ENCODE data around the gene CGB8.
A peak's percentile ranks its signal among the peaks of the same experiment; 100 is the strongest.
"Not testable (repeated sequence)": the region's sequence is repeated elsewhere in the genome, so short reads cannot be mapped to it uniquely, and the experiment has no call there.

Gene CGB8

DNA sequence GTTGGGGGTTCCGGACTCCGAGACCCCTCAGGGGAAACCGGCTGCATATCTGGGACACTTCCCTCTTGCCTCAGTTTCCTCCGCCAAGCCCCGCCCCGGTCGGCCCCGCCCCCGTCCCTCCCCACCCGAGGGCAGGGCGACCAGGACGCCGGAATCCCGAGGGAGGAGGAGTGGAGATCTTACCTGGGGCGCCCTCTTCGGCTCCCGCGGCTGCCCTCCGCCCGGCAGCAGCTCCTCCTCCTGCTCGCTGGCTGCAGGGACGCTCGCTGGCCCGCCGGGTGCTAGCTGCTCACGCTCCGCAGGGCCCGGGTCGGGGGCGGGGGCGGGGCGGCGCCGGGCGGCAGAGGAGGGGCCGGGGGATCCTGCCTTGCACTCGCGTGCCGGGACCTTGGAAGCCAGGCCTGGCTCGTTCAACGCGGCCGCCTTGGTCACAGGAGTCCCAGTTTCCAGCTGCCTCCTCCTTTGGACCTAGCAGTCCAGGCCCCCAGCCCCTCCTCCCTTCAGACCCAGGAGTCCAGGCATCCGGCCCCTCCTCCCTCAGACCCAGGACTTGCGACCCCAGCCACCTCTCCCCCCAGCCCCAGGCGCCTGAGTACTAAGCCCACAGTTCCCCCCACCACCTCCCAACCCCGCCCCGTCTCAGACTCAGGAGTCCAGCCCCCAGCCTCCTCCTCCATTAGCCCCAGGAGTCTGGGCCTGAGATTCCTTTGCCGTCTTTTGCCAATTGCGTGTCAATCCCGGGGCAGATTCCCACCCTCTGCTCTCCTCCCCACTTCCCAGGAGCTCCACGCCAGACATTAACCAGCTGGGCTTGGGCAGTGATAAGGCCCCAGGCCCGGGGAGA, 16.1 kb upstream of the CGB8 start, which contains the start of gene NTF4:
Gene NTF4 (minus strand): TSS at position 51 of the 844 bp plus-strand sequence. CDS start 2,821 bp downstream, outside the sequence.
- no peak for DNase-seq

DNA sequence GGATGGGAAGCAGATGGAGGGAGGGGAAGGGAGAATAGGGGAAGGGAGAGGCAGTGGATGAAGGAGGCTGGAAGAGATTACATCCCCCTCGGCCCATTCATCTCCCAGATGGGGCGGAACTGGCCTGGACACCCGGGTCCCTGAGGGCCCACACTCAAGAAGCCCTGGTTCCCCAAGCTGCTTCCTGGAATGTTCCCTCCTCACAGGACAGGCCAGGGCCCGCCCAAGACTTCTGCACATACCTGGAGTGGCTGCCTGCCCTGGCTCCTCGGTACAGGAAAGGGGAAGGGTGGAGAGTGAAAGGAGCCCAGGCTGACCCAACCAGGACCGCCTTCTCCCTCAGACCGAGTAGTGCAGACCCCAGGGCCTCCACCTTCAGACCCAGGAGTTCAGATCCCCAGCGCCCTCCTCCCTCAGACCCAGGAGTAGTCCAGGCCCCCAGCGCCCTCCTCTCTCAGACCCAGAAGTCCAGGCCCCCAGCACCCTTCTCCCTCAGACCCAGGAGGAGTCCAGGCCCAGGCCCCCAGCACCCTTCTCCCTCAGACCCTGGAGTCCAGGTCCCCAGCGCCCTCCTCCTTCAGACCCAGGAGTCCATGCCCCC, 15.2 kb upstream of the CGB8 start:
- no peak for DNase-seq

DNA sequence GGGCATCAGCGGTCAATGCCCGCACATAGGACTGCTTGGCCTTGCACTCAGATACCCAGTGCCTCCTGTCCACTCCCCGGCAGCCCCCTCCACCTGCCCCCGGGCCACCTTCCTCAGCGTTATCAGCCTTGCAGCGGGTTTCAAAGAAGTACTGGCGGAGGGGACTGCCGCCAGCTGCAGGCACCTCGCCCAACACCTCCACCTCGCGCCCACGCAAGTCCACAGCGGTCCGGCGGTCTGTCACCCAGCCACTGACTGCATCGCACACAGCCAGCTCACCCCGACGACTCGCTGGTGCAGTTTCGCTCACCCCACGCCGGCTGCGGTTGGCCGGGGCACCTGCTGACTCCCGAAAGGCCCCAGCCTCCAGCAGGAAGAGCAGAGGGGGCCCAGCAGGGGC, 12.5 kb upstream of the CGB8 start:
- no peak for DNase-seq

DNA sequence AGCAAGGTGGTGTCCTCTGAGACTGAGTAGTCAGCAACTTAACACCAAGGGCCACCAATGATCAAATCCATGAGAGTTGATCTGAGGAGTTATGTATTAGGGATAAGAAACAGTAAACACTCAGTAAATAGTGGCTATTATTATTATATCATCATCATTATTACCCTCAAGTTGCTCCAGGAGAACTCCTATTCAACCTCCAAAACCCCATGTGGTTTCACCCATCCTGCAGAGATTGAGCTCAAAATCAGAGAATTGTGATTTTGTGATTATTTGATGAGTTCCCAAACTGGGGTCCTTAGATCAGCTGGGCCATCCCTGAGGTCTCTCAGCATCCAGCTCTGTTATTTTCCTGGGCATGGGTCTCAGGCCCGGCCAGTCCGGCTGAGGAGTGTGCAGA, 12.1 kb upstream of the CGB8 start:
- no peak for DNase-seq

DNA sequence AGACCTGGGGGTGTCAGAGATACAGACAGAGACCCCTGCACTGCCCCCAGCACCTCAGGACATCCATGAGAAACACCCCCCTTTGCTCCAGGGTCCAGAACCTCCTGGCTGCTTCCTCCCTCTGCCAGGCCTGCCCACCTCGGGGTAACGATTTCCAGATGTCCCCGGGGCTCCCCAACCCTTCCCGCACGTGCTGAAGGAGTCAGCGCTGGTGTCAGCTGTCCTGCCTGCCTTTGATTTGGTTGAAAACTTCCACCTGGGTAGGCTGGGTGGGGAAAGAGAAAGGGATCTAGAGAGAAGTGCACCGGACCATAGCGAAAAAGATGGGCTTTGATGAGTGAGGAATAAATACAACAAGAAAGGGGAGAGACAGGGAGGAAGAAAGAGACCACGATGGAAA, 10.1 kb upstream of the CGB8 start:
- no peak for DNase-seq

DNA sequence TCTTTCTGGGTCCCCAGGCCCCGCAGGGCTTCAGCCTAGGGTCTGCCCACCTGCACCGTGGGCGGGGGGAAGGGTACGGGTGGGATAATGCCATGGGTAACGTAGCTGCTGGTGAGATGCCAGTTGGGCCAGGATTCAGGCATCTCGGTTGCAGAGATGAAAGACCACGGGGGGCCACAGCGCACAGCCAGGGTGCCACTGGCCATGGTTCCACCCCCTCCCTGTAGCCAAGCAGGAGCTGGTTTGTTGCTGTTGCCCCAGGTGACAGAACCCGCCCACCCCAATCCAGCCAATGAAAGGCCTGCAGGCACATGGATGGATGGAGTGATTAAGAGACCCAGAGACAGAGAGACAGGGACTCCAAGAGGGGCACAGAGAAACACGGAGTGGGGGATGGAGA, 9.7 kb upstream of the CGB8 start:
- DNase-seq = no peak

DNA sequence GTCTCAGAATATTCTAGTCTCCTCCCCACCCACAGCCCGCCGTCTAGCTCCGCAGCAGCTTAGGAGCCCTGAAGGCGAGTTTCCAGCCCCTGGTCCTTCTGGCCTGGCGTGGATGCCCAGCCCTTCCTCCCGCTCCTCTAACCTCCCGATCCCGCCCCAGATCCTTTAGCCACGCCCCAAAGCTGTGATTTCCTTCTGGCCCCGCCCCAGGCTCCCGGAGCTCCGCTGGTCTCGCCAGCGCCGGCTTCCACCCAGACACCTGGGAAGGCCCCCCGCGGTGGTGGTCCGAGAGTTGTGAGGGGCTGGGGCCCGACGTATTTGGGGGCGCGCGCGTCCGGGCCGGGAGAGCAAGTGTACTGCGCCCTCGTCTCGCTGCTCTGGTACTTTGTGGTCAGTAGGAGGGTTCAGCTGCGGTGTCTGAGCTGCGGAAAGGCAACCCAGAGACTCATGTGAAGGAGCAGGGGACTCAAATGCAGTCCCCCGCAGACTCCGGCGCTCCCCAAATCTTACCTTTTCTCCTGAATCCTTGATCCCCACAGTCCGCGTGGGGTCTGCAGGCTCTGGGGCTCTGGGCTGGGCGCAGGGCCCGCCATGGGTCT, 8.8 kb upstream of the CGB8 start, which contains the start of gene CGB7:
Gene CGB7 (minus strand): TSS at position 114 of the 599 bp plus-strand sequence. CDS start 2,374 bp downstream, outside the sequence.
- DNase-seq = no peak

DNA sequence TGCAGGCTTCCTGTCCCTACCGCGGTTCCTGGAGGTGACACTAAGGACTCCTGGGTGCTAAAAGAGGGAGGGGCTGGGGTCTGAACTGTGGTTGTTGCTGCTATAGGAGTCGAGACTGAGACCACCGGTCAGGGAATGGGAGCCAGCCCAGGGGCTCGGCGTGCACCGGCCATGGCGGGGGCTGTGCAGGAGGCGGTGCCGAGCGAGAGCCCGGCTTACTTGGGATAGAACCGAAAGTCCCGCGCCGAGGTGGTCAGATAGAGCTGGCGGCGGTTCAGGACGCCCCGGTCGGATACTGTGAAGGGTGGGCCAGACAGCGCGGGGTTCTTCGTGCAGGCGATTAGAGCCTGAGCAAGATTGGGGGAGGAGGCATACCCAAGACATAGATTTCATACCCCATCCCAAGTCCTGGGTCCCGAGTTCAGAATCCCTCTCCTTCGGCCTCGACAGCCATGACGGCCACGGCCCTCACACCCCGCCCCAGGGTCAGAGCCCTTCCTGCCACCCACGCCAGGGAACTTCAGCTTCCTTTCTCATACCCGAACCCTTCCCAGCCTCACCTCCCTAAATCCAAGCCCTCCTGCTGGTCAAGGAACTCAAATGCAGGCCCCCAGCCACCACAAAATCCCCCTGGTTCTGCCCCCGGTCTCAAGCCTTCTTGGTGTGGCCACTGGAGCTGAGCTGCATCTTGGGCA, 8.1 kb upstream of the CGB8 start:
- not testable (repeated sequence) for DNase-seq

DNA sequence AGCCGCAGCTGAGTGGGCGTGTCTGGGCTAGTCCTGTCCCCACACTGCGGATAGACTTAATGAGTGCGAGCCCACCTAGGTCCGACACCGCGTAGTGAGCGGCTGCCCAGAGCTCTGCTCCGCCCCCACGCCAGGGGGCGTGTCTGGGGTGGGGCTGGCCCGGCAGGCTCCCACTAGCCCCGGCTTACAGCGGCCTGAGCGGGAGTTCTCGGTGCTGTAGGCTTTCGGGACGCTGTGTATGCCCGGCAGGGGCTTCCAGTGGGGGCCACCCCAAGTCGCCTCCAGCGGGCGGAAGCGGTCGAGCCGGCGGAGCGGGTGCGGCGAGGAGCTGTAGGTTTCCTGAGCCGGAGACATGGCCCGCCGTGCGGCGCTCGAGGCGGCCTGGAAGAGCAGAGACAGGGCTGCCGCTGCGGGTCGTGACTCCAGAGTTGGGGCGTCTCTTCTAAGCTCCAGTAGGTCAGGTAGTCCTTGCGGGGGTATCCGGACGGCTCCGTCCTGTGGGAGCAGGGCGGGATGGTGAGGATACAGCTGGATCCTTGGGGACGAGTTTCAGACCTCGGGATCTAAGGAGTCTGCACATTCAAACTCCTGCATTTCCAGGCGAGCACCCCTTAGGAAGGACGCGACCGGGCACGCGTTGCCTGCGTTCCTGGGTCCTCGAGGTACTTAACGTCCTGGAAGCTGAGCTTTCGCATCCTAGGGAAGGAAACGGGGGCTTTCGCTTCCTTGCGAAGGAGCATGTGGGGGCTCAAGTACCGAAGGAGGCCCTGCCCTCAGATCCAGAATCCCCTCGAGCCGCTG, 7.4 kb upstream of the CGB8 start:
- peak in 3 of 4 experiments; percentile 18 to 42 (median 20) for DNase-seq

DNA sequence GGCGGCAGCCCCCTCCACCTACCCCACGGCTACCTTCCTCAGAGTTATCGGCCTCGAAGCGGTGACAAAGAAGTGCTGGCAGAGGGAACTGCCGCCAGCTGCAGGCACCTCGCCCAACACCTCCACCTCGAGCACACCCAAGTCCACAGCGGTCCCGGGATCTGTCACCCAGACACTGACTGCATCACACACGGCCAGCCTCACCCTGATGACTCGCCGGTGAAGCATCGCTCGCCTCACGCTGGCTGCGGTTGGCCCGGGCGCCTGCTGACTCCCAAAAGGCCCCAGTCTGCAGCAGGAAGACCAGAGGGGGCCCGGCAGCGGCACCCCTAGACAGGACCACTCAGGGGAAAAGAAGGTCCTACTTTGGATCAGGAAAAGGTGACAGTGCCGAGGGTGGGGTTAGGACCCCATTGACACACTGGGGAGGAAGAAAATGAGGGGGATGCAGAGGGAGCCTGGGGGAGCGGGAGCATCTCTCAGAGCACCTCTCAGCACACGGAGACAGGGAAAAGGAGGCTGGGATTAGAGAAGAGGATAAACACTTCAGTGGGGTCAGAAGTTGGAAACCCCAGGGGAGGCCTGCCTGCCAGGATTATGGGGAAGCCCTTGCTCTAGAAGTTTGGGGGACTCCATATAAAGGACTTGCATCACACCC, 1.6 kb upstream of the CGB8 start:
- not testable (repeated sequence) for DNase-seq

DNA sequence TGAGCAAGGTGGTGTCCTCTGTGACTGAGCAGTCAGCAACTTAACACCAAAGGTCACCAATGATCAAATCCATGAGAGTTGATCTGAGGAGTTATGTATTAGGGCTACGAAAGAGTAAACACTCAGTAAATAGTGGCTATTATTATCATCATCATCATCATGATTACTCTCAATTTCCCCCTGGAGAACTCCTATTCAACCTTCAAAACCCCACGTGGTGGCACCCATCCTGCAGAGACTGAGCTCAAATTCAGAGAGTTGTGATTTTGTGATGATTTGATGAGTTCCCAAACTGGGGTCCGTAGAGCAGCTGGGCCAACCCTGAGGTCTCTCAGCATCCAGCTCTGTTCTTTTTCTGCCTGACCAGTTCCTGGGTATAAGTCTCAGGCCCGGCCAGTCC, 923 bp upstream of the CGB8 start:
- DNase-seq = not testable (repeated sequence)

DNA sequence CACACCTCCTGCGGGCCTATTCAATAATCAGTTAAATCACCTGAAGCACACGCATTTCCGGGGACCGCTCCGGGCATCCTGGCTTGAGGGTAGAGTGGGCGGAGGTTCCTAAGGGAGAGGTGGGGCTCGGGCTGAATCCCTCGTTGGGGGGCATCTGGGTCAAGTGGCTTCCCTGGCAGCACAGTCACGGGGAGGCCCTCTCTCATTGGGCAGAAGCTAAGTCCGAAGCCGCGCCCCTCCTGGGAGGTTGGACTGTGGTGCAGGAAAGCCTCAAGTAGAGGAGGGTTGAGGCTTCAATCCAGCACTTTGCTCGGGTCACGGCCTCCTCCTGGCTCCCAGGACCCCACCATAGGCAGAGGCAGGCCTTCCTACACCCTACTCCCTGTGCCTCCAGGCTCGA, 5.4 kb downstream of the CGB8 start, which contains the start of gene CGB5:
Gene CGB5 (plus strand): TSS at position 301 of the 400 bp plus-strand sequence. CDS start 362 bp downstream, outside the sequence.
- not testable (repeated sequence) for DNase-seq

DNA sequence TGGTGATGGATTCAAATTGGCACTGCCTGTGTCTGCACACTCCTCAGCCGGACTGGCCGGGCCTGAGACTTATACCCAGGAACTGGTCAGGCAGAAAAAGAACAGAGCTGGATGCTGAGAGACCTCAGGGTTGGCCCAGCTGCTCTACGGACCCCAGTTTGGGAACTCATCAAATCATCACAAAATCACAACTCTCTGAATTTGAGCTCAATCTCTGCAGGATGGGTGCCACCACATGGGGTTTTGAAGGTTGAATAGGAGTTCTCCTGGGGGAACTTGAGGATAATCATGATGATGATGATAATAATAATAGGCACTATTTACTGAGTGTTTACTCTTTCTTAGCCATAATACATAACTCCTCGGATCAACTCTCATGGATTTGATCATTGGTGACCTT, 6.2 kb downstream of the CGB8 start:
- DNase-seq = not testable (repeated sequence)

DNA sequence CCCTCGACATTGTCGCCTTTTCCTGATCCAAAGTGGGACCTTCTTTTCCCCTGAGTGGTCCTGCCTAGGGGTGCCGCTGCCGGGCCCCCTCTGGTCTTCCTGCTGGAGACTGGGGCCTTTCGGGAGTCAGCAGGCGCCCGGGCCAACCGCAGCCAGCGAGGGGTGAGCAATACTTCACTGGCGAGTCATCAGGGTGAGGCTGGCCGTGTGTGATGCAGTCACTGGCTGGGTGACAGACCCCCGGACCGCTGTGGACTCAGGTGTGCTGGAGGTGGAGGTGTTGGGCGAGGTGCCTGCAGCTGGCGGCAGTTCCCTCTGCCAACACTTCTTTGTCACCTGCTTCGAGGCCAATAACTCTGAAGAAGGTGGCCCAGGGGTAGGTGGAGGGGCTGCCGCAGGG, 6.7 kb downstream of the CGB8 start:
- no peak for DNase-seq

DNA sequence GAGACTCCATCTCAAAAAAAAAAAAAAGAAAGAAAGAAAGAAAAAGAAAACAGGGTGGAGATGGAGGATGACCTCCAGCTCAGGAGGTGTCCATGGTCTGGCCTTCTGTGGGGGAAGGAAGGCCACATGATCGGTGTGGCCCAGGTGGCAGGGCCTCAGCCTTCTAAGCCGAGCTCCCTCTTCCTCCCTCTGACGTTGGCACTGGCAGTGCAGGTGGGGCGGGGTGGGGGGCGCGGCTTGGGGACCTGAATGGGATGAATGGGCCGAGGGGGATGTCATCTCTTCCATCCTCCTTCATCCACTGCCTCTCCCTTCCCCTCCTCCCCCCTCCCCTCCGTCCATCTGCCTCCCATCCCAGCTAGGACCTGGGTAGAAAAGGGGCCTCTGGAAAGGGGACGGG, 9.2 kb downstream of the CGB8 start:
- not testable (repeated sequence) for DNase-seq

DNA sequence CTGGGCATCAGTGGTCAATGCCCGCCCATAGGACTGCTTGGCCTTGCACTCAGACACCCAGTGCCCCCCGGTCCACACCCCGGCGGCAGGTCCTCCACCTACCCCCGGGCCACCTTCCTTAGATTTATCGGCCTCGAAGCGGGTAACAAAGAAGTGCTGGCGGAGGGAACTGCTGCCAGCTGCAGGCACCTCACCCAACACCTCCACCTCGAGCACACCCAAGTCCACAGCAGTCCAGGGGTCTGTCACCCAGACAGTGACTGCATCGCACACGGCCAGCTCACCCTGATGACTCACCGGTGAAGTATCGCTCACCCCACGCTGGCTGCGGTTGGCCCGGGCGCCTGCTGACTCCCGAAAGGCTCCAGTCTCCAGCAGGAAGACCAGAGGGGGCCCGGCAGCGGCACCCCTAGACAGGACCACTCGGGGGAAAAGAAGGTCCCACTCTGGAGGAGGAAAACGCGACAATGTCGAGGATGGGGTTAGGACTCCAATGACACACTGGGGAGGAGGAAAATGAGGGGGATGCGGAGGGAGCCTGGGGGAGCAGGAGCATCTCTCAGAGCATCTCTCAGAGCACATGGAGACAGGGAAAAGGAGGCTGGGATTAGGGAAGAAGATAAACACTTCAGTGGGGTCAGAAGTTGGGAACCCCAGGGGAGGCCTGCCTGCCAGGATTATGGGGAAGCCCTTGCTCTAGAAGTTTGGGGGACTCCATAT, 10.2 kb downstream of the CGB8 start:
- DNase-seq = not testable (repeated sequence)

DNA sequence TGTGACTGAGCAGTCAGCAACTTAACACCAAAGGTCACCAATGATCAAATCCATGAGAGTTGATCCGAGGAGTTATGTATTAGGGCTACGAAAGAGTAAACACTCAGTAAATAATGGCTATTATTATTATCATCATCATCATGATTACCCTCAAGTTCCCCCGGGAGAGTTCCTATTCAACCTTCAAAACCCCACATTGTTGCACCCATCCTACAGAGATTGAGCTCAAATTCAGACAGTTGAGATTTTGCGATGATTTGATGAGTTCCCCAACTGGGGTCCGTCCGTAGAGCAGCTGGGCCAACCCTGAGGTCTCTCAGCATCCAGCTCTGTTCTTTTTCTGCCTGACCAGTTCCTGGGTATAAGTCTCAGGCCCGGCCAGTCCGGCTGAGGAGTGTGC, 10.8 kb downstream of the CGB8 start:
- not testable (repeated sequence) for DNase-seq

DNA sequence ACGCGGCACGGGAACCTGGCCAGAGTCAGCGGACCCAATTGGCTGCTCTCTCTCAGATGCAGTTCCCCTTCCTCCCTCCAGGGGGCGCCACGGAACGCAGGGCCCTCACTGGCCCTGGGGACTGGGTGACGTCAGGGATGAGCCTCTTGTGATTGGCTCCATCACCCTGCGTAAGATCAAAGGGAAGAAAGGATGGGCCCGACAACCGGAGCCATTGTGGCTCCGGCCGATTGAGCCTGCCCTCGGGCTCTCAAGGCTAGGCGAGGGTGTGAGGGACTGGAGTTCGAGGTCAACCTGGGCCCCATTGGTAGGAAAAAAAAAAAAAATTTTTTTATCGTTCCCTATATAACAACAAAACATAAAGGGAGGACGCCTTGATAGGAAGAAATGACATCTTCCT, 12.1 kb downstream of the CGB8 start, which contains the start of gene CGB1:
Gene CGB1 (minus strand): TSS at position 81 of the 400 bp plus-strand sequence. CDS start 184 bp downstream, outside the sequence.
- peak in 1 of 4 experiments; percentile 5 for DNase-seq

DNA sequence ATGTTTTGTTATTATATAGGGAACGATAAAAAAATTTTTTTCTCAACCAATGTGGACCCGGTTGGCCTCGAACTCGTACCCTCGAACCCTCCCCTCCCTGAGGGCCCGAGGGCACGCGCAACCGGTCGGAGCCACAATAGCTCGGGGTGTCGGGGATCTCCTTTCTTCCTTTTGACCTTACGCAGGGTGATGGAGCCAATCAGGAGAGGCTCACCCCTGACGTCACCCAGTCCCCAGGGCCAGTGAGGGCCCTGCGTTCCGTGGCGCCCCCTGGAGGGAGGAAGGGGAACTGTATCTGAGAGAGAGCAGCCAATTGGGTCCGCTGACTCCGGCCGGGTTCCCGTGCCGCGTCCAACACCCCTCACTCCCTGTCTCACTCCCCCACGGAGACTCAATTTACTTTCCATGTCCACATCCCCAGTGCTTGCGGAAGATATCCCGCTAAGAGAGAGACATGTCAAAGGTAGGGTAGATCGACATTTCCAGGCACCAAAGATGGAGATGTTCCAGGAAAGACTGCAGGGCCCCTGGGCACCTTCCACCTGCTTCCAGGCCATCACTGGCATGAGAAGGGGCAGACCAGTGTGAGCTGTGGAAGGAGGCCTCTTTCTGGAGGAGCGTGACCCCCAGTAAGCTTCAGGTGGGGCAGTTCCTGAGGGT, 17.1 kb downstream of the CGB8 start, which contains the start of gene CGB2:
Gene CGB2 (plus strand): TSS at position 249 of the 660 bp plus-strand sequence. CDS start 206 bp downstream, at position 455.
- DNase-seq = peak in 2 of 4 experiments; percentile 35 to 50

DNA sequence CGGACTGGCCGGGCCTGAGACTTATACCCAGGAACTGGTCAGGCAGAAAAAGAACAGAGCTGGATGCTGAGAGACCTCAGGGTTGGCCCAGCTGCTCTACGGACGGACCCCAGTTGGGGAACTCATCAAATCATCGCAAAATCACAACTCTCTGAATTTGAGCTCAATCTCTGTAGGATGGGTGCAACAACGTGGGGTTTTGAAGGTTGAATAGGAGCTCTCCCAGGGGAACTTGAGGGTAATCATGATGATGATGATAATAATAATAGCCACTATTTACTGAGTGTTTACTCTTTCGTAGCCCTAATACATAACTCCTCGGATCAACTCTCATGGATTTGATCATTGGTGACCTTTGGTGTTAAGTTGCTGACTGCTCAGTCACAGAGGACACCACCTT, 18.6 kb downstream of the CGB8 start:
- DNase-seq = not testable (repeated sequence)
